Right lobe of liver (tissue), 6 donors: Measurements from ENCODE around the gene XPO6. TPM values are rescaled to one million over a fixed set of nuclear protein-coding genes. Genes with fewer than 3 reads are reported as not detected.

Source experiments
- ATAC-seq, 4 donors: fragments of 200-7000 bp; cut with Tn5 transposase; one replicate each; pipeline ENCODE4 v1.9.1; 2020; ENCODE audit warnings: mild to moderate bottlenecking in 4 of 4, moderate library complexity in 4 of 4
- DNase-seq, 3 donors: peaks; one replicate each; pipeline ENCODE4 v3.0.0-alpha.2; 2020
- H3K27ac ChIP-seq, 3 donors: fragments of 200-600 bp; one replicate each; pipeline ENCODE4 v1.8.0; 2022
- H3K27me3 ChIP-seq, 2 donors: fragments of 200-600 bp; one replicate each; pipeline ENCODE4 v1.8.0; 2022
- H3K36me3 ChIP-seq, 4 donors: fragments of 200-600 bp; sonication (generic) in 1 of 4; one replicate each; pipeline versions ENCODE4 v1.5.1 to v1.8.0; 2017 to 2022; ENCODE audit warnings: control low read depth in 1 of 4
- H3K4me1 ChIP-seq, 4 donors: fragments of 200-600 bp; sonication (generic) in 1 of 4; one replicate each; pipeline versions ENCODE4 v1.5.1 to v1.8.0; 2017 to 2022; ENCODE audit warnings: control low read depth in 1 of 4
- H3K4me3 ChIP-seq, 3 donors: fragments of 200-600 bp; one replicate each; pipeline ENCODE4 v1.8.0; 2022
- H3K9me3 ChIP-seq, 4 donors: fragments of 200-600 bp; sonication (generic) in 1 of 4; one replicate each; pipeline versions ENCODE4 v1.5.1 to v1.8.0; 2017 to 2022; ENCODE audit warnings: control low read depth in 1 of 4
- POLR2A ChIP-seq: fragments of 450-650 bp; IDR thresholded peaks from one replicate; pipeline ENCODE4 v1.6.1; 2017; ENCODE audit warnings: antibody characterized with exemption, mild to moderate bottlenecking
- WGBS: methylation state at CpG from one replicate; pipeline ENCODE4 v1.1.6; 2018; ENCODE audit warnings: low coverage, low lambda C conversion rate; ENCODE audit not compliant: insufficient coverage; ENCODE audit errors: missing lambda C conversion rate; 5-methylcytosine and 5-hydroxymethylcytosine counted together
- intact Hi-C, 2 donors: fragments of 100-400 bp; cut with DNase I; formaldehyde crosslinking; loops; one replicate each; pipeline versions ENCODE4 v1.11.2 to v1.14.1; 2022
- total RNA-seq, 6 experiments: library from RNA; depleted of rRNA in 2 of 6; stranded (reverse); fragments of >200 nt in 2 of 6; fragmentation: NEBNext Ultra II Directional in 3 of 6; extraction: Animal tissue kit (Norgen Biotek cat#: 25700) in 3 of 6; gene quantifications; one replicate each; pipeline versions ENCODE4 v1.1.0 to v1.2.4, GENCODE V29; 2016 to 2023
- TF ChIP-seq, protein P1 (sequence below), 4 donors: fragments of 200-600 bp in 3 of 4; fragments of 450-650 bp in 1 of 4; IDR thresholded peaks; one replicate each; pipeline versions ENCODE4 v1.5.1 to v1.8.0; 2016 to 2022; ENCODE audit warnings: antibody characterized with exemption in 4 of 4, mild to moderate bottlenecking in 2 of 4
- donor health status: DM: no; HTN: yes; CAD: no.
- donor health status: DM: no; HTN: no; CAD: no.
- donor health status: DM: no; HTN: no; CAD: no.
- donor health status: DM: no; HTN: yes; CAD: no.
- donor health status: DM: no; HTN: yes; CAD: no.

The XPO6 gene
- total RNA-seq, 6 experiments from 2014 or later, result 41.8 to 62.1 (median 51.3) TPM

DNA sequence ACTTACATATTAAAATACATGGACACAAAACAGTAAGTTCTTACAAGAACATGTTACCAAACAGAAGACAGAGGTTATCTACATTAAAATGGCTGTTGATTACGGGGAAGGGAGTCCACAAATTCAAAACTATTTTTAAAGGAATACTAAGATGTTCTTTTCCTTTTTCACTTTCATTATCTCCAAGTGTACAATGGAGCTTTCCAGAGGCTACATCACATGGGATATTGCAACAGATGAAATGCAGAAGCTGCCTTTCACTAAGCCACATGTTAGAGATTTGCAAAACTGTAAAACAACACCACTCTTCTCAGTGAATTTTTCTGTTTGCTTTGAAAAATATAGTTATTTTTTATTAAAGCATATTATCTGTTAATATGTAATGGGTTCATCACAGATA lies 53.6 kb downstream of the XPO6 start:
- peaks cover 0 to 9% (median 0%) of the 10 kb centered on the region in 4 donors for H3K4me1 ChIP-seq
- 35% methylated on average over 1 of the region's 1 CpG for WGBS
- TF ChIP-seq POLR2A, result no peak
- no peak overlapping the region for H3K4me3 ChIP-seq
- peak overlapping the region in 2 of 3 donors; percentile 19 to 24 for H3K27ac ChIP-seq
- no peaks in the 10 kb centered on the region for H3K9me3 ChIP-seq
- DNase-seq (no peak), ATAC-seq (peak in 3 of 4 donors; percentile 33 to 69 (median 65))
- H3K27me3 ChIP-seq, result no peaks in the 10 kb centered on the region
- intact Hi-C loops, result no loop called here
- H3K36me3 ChIP-seq, result peaks cover 0 to 20% (median 4%) of the 10 kb centered on the region in 4 donors

DNA sequence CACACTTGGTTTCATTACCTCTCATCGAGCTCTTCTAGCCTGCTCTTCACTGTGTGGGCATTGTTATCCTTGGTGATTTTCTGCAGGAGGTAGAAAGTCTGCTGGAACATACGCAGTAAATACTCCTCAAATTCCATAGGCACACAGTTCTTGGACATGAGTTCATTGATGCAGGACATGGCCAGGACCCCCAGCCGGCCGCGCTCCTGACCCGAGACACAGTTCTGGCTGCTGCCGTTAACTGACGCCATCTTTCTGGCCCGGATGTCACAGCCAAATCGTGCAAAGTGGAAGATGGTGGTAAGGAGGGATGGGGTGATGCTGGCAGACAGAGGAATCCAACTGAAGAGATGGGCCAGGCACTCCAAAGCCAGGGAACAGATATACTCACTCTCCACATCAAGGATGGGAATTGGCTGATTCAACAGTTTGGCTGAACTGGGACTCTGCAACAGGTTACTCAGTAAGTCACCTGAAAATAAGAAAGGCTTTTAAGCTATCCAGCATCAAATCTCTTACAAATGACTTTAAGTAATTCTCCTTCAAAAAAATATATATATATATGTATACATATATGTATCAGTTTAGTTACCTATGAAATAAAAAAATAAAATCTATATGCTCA lies 55.6 kb downstream of the XPO6 start:
- Histone ChIP-seq H3K4me1 (peaks cover 0 to 9% (median 0%) of the 10 kb centered on the region in 4 donors), H3K4me3 (no peak overlapping the region), H3K27me3 (no peaks in the 10 kb centered on the region), H3K9me3 (no peaks in the 10 kb centered on the region), H3K27ac (no peak overlapping the region), H3K36me3 (peaks cover 0 to 38% (median 8%) of the 10 kb centered on the region in 4 donors)
- no peak for TF ChIP-seq POLR2A
- TF ChIP-seq, protein P1, sequence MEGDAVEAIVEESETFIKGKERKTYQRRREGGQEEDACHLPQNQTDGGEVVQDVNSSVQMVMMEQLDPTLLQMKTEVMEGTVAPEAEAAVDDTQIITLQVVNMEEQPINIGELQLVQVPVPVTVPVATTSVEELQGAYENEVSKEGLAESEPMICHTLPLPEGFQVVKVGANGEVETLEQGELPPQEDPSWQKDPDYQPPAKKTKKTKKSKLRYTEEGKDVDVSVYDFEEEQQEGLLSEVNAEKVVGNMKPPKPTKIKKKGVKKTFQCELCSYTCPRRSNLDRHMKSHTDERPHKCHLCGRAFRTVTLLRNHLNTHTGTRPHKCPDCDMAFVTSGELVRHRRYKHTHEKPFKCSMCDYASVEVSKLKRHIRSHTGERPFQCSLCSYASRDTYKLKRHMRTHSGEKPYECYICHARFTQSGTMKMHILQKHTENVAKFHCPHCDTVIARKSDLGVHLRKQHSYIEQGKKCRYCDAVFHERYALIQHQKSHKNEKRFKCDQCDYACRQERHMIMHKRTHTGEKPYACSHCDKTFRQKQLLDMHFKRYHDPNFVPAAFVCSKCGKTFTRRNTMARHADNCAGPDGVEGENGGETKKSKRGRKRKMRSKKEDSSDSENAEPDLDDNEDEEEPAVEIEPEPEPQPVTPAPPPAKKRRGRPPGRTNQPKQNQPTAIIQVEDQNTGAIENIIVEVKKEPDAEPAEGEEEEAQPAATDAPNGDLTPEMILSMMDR (IDR thresholded peaks at IDR 0.05), result no peak
- intact Hi-C loops, result no loop called here
- DNase-seq, result no peak
- ATAC-seq, result no peak
- 93% methylated on average over 5 of the region's 10 CpGs for WGBS

GRCh38 chr16:28155293-28155692 lies 56.5 kb downstream of the XPO6 start:
- ATAC-seq (no peak), DNase-seq (no peak)
- no peaks in the 10 kb centered on the region for H3K9me3 ChIP-seq
- H3K4me1 ChIP-seq, result peaks cover 0 to 3% (median 0%) of the 10 kb centered on the region in 4 donors
- intact Hi-C loops, result no loop called here
- WGBS, result 85% methylated on average over 3 of the region's 3 CpGs
- H3K4me3 ChIP-seq, result no peak overlapping the region
- no peak for TF ChIP-seq POLR2A
- TF ChIP-seq, protein P1 (IDR thresholded peaks at IDR 0.05), result no peak
- peaks cover 0 to 44% (median 8%) of the 10 kb centered on the region in 4 donors for H3K36me3 ChIP-seq
- no peaks in the 10 kb centered on the region for H3K27me3 ChIP-seq
- H3K27ac ChIP-seq, result no peak overlapping the region

- Histone ChIP-seq H3K27me3 (no peaks in the 10 kb centered on the region), H3K9me3 (no peaks in the 10 kb centered on the region), H3K36me3 (peaks cover 0 to 71% (median 10%) of the 10 kb centered on the region in 4 donors), H3K4me1 (no peaks in the 10 kb centered on the region), H3K27ac (no peak overlapping the region), H3K4me3 (no peak overlapping the region)
- intact Hi-C loops, result no loop called here
- no peak for TF ChIP-seq POLR2A
- TF ChIP-seq, protein P1 (IDR thresholded peaks at IDR 0.05), result no peak
- DNase-seq, result no peak
- no peak for ATAC-seq
- 76% methylated on average over 7 of the region's 7 CpGs for WGBS
Measured at GRCh38 chr16:28151180-28151579, 60.6 kb downstream of the XPO6 start.

DNA sequence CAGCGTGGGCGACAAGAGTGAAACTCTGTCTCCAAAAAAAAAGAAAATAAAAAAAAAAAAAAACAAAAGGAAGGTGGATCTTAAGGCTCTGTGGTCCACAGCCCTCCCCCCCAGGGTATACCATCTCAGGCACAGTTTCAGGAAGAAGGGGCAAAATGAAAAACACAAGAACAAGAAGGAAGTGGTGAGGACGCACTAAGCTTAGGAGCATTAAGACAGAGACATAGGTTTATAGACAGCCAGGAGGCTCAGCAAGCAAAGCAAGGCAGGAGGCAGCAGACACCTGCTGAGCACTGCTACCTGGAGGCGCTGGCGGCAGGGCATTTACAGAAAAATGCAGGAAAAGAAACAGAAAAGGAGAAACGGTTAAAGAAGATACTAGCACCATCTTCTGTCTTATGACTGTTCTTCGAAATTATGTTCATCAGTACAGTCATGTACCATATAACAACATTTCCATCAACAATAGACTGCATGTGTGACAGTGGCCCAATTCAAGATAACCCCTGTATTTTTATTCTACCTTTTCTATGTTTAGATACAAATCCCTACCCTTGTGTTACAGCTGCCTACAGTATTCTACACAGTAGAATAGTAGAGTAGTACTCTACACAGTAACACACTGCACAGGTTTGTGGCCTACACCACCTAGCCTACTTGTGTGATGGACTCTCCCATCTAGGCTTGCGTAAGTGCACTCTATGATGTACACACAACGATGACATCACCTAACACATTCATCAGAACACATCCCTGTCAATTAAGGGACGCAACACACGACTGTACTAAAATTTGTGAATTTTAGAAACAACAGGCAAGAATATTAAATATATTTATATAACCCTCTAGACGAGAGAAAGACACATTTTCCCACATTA lies 62.5 kb downstream of the XPO6 start:
- ATAC-seq (peak in 3 of 4 donors; percentile 33 to 45 (median 42)), DNase-seq (peak in 1 of 3 donors; percentile 45)
- Histone ChIP-seq H3K9me3 (no peaks in the 10 kb centered on the region), H3K27ac (peak overlapping the region in 1 of 3 donors; percentile 22), H3K4me3 (no peak overlapping the region), H3K36me3 (peaks cover 0 to 68% (median 7%) of the 10 kb centered on the region in 4 donors), H3K4me1 (no peaks in the 10 kb centered on the region), H3K27me3 (no peaks in the 10 kb centered on the region)
- intact Hi-C loops, result no loop called here
- 86% methylated on average over 12 of the region's 12 CpGs for WGBS
- no peak for TF ChIP-seq POLR2A
- TF ChIP-seq, protein P1 (IDR thresholded peaks at IDR 0.05), result no peak
